Testis (tissue), 3 donors: Measurements from ENCODE around the gene ZNF280A. TPM values are rescaled to one million over a fixed set of nuclear protein-coding genes. Genes with fewer than 3 reads are reported as not detected.
"Not testable (repeated sequence)": the region's sequence is repeated elsewhere in the genome, so short reads cannot be mapped to it uniquely, and the experiment has no call there.

Experiments
- DNase-seq: peaks from one replicate; pipeline ENCODE4 v3.0.0-alpha.2; 2019
- H3K27ac ChIP-seq, 2 donors: fragments of 200-600 bp; sonication (generic); one replicate each; pipeline ENCODE4 v1.5.1; 2019
- H3K27me3 ChIP-seq: fragments of 200-600 bp; sonication (generic); one replicate; pipeline ENCODE4 v1.5.1; 2019
- H3K36me3 ChIP-seq: fragments of 200-600 bp; sonication (generic); one replicate; pipeline ENCODE4 v1.5.1; 2017; ENCODE audit warnings: low read depth; ENCODE audit errors: missing control alignments
- H3K4me1 ChIP-seq: fragments of 200-600 bp; sonication (generic); one replicate; pipeline ENCODE4 v1.5.1; 2019
- H3K4me3 ChIP-seq, 2 donors: fragments of 200-600 bp; sonication (generic); one replicate each; pipeline ENCODE4 v1.5.1; 2017 to 2019
- H3K9me3 ChIP-seq: fragments of 200-600 bp; sonication (generic); one replicate; pipeline ENCODE4 v1.5.1; 2017
- CTCF ChIP-seq, 3 experiments: fragments of 450-650 bp in 2 of 3; fragments of 200-600 bp in 1 of 3; sonication (generic) in 1 of 3; IDR thresholded peaks; one replicate each; pipeline ENCODE4 v1.5.1; 2016 to 2019; ENCODE audit warnings: antibody characterized with exemption in 3 of 3, mild to moderate bottlenecking in 2 of 3, moderate library complexity in 1 of 3
- POLR2A ChIP-seq: fragments of 450-650 bp; IDR thresholded peaks from one replicate; pipeline ENCODE4 v1.6.1; 2017; ENCODE audit warnings: antibody characterized with exemption, mild to moderate bottlenecking, moderate library complexity
- WGBS, 2 donors: methylation state at CpG; one replicate each; pipeline ENCODE4 v1.1.5; 2018; 5-methylcytosine and 5-hydroxymethylcytosine counted together
- intact Hi-C: fragments of 100-400 bp; cut with DNase I; formaldehyde crosslinking; loops from one replicate; pipeline ENCODE4 v1.15.1; 2023; ENCODE audit warnings: low total_unique reads
- polyA plus RNA-seq: library from polyadenylated mRNA; stranded (reverse); fragments of 350-450 nt; fragmentation: Illumina TruSeq; extraction: RNeasy Lipid Tissue Mini Kit (QIAGEN cat#74804); gene quantifications from one replicate; pipeline ENCODE4 v1.2.3, GENCODE V29; 2014; ENCODE audit warnings: low read depth, low replicate concordance; ENCODE audit not compliant: insufficient read depth
- total RNA-seq, 2 donors: library from RNA; depleted of rRNA; stranded (reverse); fragments of >200 nt; gene quantifications; one replicate each; pipeline ENCODE4 v1.2.3, GENCODE V29; 2016

The ZNF280A gene
- total and polyA plus RNA-seq, 3 donors from 2014 or later = 0.38 to 1.1 (median 0.43) TPM

- Histone ChIP-seq H3K9me3 (no peaks in the 10 kb centered on the region), H3K4me3 (peak within 1 kb of the TSS; percentile 75 to 82), H3K36me3 (no peaks in the 10 kb centered on the region), H3K4me1 (no peaks in the 10 kb centered on the region), H3K27ac (peak within 1 kb of the TSS; percentile 71 to 83), H3K27me3 (no peaks in the 10 kb centered on the region)
- 2 to 3% methylated on average over 48 to 55 of the region's 72 CpGs for WGBS, 2 donors
- peak; percentile 89 for DNase-seq
- intact Hi-C loops = no loop called here
- TF ChIP-seq CTCF (IDR thresholded peaks at IDR 0.05) = peak; percentile 68 to 73 (median 72)
- TF ChIP-seq POLR2A = no peak
Measured at GRCh38 chr22:22508274-22509176, 11.5 kb downstream of the ZNF280A start, which contains the start of gene ZNF280B. Gene ZNF280B (minus strand): TSS chr22:22508742. CDS start chr22:22489398, 19,344 bp downstream.

GRCh38 chr22:22507743-22508273 is 12.3 kb downstream of the ZNF280A start:
- 18 to 27% methylated on average over 13 of the region's 13 CpGs for WGBS, 2 donors
- DNase-seq = no peak
- intact Hi-C loops = no loop called here
- no peaks in the 10 kb centered on the region for H3K4me1 ChIP-seq
- H3K27ac ChIP-seq = peak overlapping the region; percentile 71 to 83
- no peaks in the 10 kb centered on the region for H3K27me3 ChIP-seq
- peak overlapping the region; percentile 75 to 82 for H3K4me3 ChIP-seq
- H3K36me3 ChIP-seq = no peaks in the 10 kb centered on the region
- no peak for TF ChIP-seq POLR2A
- no peak for TF ChIP-seq CTCF (IDR thresholded peaks at IDR 0.05)
- H3K9me3 ChIP-seq = no peaks in the 10 kb centered on the region

GRCh38 chr22:22506736-22507135 is 13.3 kb downstream of the ZNF280A start:
- no peak for DNase-seq
- Histone ChIP-seq H3K4me1 (no peaks in the 10 kb centered on the region), H3K27ac (peak overlapping the region; percentile 49 to 83), H3K27me3 (no peaks in the 10 kb centered on the region), H3K36me3 (no peaks in the 10 kb centered on the region), H3K4me3 (no peak overlapping the region), H3K9me3 (no peaks in the 10 kb centered on the region)
- TF ChIP-seq POLR2A (no peak), CTCF (IDR thresholded peaks at IDR 0.05) (no peak)
- 43 to 88% methylated on average over 1 of the region's 1 CpG for WGBS, 2 donors
- intact Hi-C loops = no loop called here

GRCh38 chr22:22498267-22498666 is 21.8 kb downstream of the ZNF280A start:
- no peak overlapping the region for H3K4me3 ChIP-seq
- 57 to 63% methylated on average over 2 of the region's 2 CpGs for WGBS, 2 donors
- H3K9me3 ChIP-seq = no peaks in the 10 kb centered on the region
- TF ChIP-seq CTCF (IDR thresholded peaks at IDR 0.05) (no peak), POLR2A (no peak)
- H3K4me1 ChIP-seq = no peaks in the 10 kb centered on the region
- no peaks in the 10 kb centered on the region for H3K27me3 ChIP-seq
- no peak for DNase-seq
- H3K36me3 ChIP-seq = no peaks in the 10 kb centered on the region
- intact Hi-C loops = no loop called here
- no peak overlapping the region for H3K27ac ChIP-seq

- H3K36me3 ChIP-seq, H3K4me3 ChIP-seq, DNase-seq, H3K4me1 ChIP-seq, H3K27me3 ChIP-seq, H3K9me3 ChIP-seq, H3K27ac ChIP-seq, intact Hi-C loops: not testable (repeated sequence)
- WGBS, 2 donors = 95 to 99% methylated on average over 3 of the region's 3 CpGs
Measured at GRCh38 chr22:22491589-22491988, 28.5 kb downstream of the ZNF280A start.
